Measurements from ENCODE around the gene NFIA.

GRCh38 chr1:61098906-61099437 lies 16.6 kb downstream of the NFIA start:
- TF ChIP-seq CTCF (conservative IDR thresholded peaks at IDR 0.05; ENCODE audit: low read length) (no peak), EZH2phosphoT487 (IDR thresholded peaks at IDR 0.05; ENCODE audit: borderline replicate concordance) (no peak)

All from Loucy (cell line).